K562 (cell line): ENCODE data around the gene UBR4. TPM values are rescaled to one million over a fixed set of nuclear protein-coding genes. Genes with fewer than 3 reads are reported as not detected.

Experiments
- CHD1 ChIP-seq: fragments of 200-600 bp; sonication (generic); IDR thresholded peaks from one replicate; pipeline ENCODE4 v1.6.1; 2012; ENCODE audit warnings: mild to moderate bottlenecking, moderate library complexity, low read length, inconsistent platforms
- CXXC5 ChIP-seq: fragments of 250-450 bp; sonication (Bioruptor Pico); IDR thresholded peaks from 2 replicates; pipeline ENCODE4 v1.8.0; 2022; ENCODE audit warnings: inconsistent platforms, mild to moderate bottlenecking, moderate library complexity
- ETS2 ChIP-seq: IDR thresholded peaks from 2 replicates; pipeline ENCODE4 v1.6.1; 2016; ENCODE audit warnings: borderline replicate concordance, missing genetic modification characterization, mild to moderate bottlenecking, moderate library complexity, missing compliant biosample characterization; ENCODE audit not compliant: poor library complexity, severe bottlenecking
- POLR2B ChIP-seq: fragments of 450-650 bp; IDR thresholded peaks from 2 replicates; pipeline ENCODE4 v1.6.1; 2018; ENCODE audit warnings: low read depth; ENCODE audit not compliant: partially characterized antibody
- SREBF2 ChIP-seq: sonication (generic); formaldehyde crosslinking; IDR thresholded peaks from 2 replicates; pipeline ENCODE4 v1.4.0; 2020; ENCODE audit warnings: mild to moderate bottlenecking, missing genetic modification reagents
- ZNF197 ChIP-seq: fragments of 200-800 bp; sonication (Bioruptor generic); IDR thresholded peaks from 2 replicates; pipeline ENCODE4 v1.6.1; 2016; ENCODE audit warnings: low read depth, missing genetic modification characterization, missing compliant biosample characterization
- ZNF311 ChIP-seq: fragments of 250-450 bp; sonication (Bioruptor Pico); IDR thresholded peaks from 2 replicates; pipeline ENCODE4 v1.4.0; 2020; ENCODE audit warnings: mild to moderate bottlenecking, moderate library complexity
- polyA plus RNA-seq, 8 experiments: library from polyadenylated mRNA; depleted of rRNA in 4 of 8; stranded (reverse) in 5 of 8; unstranded in 3 of 8; fragments of >200 nt; fragmentation: Nextera tagmentation in 2 of 8; fragmentation: Illumina TruSeq in 1 of 8; extraction: Ambion mirVana in 2 of 8; extraction: Trizol in 1 of 8; gene quantifications; 2 replicates each; pipeline versions ENCODE4 v1.2.1 to v1.2.3, GENCODE V29; 2011 to 2014; ENCODE audit warnings: inconsistent platforms in 1 of 8, missing spikeins in 1 of 8
- total RNA-seq, 7 experiments: library from RNA; depleted of rRNA in 6 of 7; stranded (reverse); fragments of >200 nt in 6 of 7; fragmentation: Illumina TruSeq in 2 of 7; extraction: Trizol in 2 of 7; gene quantifications; 2 replicates each; pipeline versions ENCODE4 v1.2.1 to v1.2.3, GENCODE V29; 2011 to 2021; ENCODE audit warnings: low replicate concordance in 1 of 7
- TF ChIP-seq, protein P1 (sequence below), 2 experiments: fragments of 450-650 bp in 1 of 2; sonication (generic) in 1 of 2; formaldehyde crosslinking in 1 of 2; IDR thresholded peaks; 2 replicates each; pipeline versions ENCODE4 v1.7.1 to v1.9.0; 2016 to 2022; ENCODE audit warnings: inconsistent platforms in 1 of 2, mild to moderate bottlenecking in 1 of 2, missing genetic modification reagents in 1 of 2
- TF ChIP-seq, protein P2 (sequence below): sonication (generic); formaldehyde crosslinking; IDR thresholded peaks from 2 replicates; pipeline ENCODE4 v1.8.1; 2023; ENCODE audit warnings: mild to moderate bottlenecking, missing genetic modification reagents
- TF ChIP-seq, protein P3 (sequence below): fragments of 450-650 bp; IDR thresholded peaks from 2 replicates; pipeline ENCODE4 v1.6.1; 2014; ENCODE audit warnings: low read depth, mild to moderate bottlenecking, moderate library complexity, borderline replicate concordance
- TF ChIP-seq, protein P4 (sequence below), 2 experiments: IDR thresholded peaks; 2 replicates each; pipeline ENCODE4 v1.6.1; 2011; ENCODE audit warnings: borderline replicate concordance in 1 of 2, control low read depth in 1 of 2, low read depth in 1 of 2, low read length in 1 of 2, mild to moderate bottlenecking in 1 of 2, mixed read lengths in 1 of 2, moderate library complexity in 1 of 2; ENCODE audit not compliant: insufficient read depth in 1 of 2, insufficient read length in 1 of 2, poor library complexity in 1 of 2, severe bottlenecking in 1 of 2; ENCODE audit errors: extremely low read depth in 1 of 2

Gene UBR4
- total and polyA plus RNA-seq, 9 of the 15 experiments (the other 6 are each of a cell fraction or from before 2014, with no cell fraction given), result 55.4 to 277 (median 123) TPM

DNA sequence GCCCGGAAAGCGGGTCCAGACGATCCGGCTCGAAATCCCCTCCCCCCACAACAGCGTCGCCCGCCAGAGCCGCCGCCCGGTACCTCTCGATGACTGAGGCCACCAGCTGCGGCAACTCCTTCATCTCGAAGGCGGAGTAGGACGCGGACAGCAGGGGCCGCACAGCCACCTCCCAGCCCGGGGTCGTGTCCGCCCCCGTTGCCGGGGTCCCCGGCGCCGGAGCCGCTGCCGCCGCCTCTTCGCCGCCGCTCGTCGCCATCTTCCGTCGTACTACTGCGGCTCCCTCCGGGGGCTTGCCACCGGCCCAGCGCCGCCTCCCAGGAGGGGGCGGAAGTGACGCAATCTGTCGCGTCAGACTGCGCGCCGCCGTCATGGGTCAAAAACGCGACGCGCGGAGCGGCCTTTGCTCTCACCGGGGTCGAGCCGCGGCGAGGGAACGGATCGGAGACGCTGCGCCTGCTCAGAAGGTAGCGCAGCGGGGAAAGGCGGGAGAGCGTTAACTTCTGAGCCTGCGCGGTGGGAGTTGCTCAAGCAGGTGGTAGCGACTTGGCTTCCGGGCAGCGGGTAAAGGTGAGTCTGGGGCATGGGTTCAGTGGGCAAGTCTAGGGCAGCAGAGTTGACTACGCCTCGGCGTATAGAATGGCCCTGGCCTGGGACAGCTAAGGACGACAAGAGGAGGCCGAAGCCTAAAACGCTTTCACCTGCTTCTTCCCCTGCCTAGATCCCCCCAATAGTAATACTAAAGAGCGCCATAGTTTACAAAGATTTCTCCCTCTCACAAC is at the start of gene UBR4 (continued):
- TF ChIP-seq, protein P1, sequence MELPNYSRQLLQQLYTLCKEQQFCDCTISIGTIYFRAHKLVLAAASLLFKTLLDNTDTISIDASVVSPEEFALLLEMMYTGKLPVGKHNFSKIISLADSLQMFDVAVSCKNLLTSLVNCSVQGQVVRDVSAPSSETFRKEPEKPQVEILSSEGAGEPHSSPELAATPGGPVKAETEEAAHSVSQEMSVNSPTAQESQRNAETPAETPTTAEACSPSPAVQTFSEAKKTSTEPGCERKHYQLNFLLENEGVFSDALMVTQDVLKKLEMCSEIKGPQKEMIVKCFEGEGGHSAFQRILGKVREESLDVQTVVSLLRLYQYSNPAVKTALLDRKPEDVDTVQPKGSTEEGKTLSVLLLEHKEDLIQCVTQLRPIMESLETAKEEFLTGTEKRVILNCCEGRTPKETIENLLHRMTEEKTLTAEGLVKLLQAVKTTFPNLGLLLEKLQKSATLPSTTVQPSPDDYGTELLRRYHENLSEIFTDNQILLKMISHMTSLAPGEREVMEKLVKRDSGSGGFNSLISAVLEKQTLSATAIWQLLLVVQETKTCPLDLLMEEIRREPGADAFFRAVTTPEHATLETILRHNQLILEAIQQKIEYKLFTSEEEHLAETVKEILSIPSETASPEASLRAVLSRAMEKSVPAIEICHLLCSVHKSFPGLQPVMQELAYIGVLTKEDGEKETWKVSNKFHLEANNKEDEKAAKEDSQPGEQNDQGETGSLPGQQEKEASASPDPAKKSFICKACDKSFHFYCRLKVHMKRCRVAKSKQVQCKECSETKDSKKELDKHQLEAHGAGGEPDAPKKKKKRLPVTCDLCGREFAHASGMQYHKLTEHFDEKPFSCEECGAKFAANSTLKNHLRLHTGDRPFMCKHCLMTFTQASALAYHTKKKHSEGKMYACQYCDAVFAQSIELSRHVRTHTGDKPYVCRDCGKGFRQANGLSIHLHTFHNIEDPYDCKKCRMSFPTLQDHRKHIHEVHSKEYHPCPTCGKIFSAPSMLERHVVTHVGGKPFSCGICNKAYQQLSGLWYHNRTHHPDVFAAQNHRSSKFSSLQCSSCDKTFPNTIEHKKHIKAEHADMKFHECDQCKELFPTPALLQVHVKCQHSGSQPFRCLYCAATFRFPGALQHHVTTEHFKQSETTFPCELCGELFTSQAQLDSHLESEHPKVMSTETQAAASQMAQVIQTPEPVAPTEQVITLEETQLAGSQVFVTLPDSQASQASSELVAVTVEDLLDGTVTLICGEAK (IDR thresholded peaks at IDR 0.05), result peak; percentile 94
- TF ChIP-seq, protein P1 (CRISPR knock-in tag; IDR thresholded peaks at IDR 0.05), result 0 out of 2 replicates have a peak, but pooled peaks have one; percentile 34
- TF ChIP-seq, protein P2, sequence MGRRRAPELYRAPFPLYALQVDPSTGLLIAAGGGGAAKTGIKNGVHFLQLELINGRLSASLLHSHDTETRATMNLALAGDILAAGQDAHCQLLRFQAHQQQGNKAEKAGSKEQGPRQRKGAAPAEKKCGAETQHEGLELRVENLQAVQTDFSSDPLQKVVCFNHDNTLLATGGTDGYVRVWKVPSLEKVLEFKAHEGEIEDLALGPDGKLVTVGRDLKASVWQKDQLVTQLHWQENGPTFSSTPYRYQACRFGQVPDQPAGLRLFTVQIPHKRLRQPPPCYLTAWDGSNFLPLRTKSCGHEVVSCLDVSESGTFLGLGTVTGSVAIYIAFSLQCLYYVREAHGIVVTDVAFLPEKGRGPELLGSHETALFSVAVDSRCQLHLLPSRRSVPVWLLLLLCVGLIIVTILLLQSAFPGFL (CRISPR knock-in tag), result no peak
- peak; percentile 96 for TF ChIP-seq CHD1
- TF ChIP-seq SREBF2, result no peak
- TF ChIP-seq CXXC5 (CRISPR knock-in tag), result peak; percentile 95
- TF ChIP-seq ETS2, result no peak
- TF ChIP-seq POLR2B, result peak; percentile 90
- TF ChIP-seq ZNF311 (CRISPR knock-in tag), result no peak
- TF ChIP-seq, protein P3, sequence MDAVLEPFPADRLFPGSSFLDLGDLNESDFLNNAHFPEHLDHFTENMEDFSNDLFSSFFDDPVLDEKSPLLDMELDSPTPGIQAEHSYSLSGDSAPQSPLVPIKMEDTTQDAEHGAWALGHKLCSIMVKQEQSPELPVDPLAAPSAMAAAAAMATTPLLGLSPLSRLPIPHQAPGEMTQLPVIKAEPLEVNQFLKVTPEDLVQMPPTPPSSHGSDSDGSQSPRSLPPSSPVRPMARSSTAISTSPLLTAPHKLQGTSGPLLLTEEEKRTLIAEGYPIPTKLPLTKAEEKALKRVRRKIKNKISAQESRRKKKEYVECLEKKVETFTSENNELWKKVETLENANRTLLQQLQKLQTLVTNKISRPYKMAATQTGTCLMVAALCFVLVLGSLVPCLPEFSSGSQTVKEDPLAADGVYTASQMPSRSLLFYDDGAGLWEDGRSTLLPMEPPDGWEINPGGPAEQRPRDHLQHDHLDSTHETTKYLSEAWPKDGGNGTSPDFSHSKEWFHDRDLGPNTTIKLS, result no peak
- TF ChIP-seq ZNF197 (CRISPR knock-in tag), result no peak
- TF ChIP-seq, protein P4, sequence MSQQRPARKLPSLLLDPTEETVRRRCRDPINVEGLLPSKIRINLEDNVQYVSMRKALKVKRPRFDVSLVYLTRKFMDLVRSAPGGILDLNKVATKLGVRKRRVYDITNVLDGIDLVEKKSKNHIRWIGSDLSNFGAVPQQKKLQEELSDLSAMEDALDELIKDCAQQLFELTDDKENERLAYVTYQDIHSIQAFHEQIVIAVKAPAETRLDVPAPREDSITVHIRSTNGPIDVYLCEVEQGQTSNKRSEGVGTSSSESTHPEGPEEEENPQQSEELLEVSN (IDR thresholded peaks at IDR 0.05; ENCODE audit: borderline replicate concordance in 1 of 2, extremely low read depth in 1 of 2, insufficient read depth in 1 of 2, insufficient read length in 1 of 2, low read depth in 1 of 2, low read length in 1 of 2, poor library complexity in 1 of 2, severe bottlenecking in 1 of 2), result peak; percentile 99
